ENCODE results near the gene FXYD3.

The FXYD3 gene

GRCh38 chr19:35104361-35104760, 11.3 kb upstream of the FXYD3 start:
- no peak for DNase-seq

DNA sequence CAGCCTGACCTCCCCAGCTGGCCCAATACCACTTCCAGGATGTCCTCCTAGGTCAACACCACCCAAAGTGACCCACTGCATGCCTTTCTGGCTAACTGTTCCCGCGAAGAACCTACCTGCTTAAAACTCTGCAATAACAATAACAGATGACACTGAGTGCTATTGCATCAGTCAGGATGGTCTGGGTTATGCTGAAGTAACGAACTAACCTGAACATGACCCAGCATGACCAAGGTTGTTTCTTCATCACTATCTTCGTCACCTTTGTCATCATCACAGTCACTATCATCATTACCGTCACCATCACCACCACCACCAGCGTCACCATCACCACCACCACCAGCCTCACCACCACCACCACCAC, 10.6 kb upstream of the FXYD3 start:
- DNase-seq, result no peak
- intact Hi-C loops (cut with DNase I), result no loop called here

More at GRCh38 chr19:35104361-35104760, 11.3 kb upstream of the FXYD3 start:
- intact Hi-C loops (cut with DNase I), result no loop called here

DNA sequence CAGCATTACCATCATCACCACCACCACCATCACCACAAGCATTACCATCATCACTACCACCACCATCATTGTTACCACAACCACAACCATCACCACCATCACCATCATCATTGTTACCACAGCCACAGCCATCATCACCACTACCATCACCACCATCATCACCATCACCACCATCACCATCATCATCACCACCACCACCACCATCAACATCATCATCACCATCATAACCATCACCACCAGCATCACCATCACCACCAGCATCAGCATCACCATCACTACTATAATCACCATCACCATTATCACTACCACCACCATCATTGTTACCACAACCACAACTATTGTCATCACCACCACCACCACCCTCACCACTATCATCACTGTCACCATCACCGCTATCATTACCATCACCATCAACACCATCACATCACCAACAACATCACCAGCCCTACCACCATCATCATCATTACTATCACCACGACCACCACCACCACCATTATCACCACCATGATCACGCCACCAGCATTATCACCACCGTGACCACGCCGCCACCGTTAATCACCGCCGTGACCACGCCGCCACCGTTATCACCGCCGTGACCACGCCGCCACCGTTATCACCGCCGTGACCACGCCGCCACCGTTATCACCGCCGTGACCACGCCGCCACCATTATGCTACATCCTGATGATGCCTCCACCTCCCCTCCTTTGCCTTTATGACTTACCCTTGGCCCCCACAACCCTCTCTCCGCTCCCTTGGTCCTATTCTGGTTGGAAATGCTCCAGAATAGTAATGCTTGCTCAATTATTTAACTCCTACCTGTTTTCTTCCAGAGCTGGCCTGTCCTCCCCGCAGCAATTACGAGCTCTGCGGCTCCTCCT, 10.0 kb upstream of the FXYD3 start:
- peak in 1 of 10 donors; percentile 85 for DNase-seq
- intact Hi-C loops (cut with DNase I), result no loop called here

DNA sequence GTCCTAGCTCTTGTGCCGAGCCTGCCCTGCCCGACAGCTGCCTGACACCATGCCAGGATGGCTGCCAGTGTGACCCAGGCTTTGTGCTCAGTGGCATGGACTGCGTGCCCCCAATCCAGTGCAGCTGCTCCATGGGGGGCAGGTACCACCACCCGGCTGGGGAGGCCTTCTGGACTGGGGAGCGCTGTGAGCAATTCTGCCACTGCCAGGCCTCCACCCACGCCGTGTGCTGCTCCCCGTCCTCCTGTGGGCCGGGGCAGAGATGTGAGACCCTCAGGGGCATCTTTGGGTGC, 9.4 kb upstream of the FXYD3 start:
- intact Hi-C loops (cut with DNase I), result no loop called here
- DNase-seq, result peak; percentile 71 to 98 (median 84)

DNA sequence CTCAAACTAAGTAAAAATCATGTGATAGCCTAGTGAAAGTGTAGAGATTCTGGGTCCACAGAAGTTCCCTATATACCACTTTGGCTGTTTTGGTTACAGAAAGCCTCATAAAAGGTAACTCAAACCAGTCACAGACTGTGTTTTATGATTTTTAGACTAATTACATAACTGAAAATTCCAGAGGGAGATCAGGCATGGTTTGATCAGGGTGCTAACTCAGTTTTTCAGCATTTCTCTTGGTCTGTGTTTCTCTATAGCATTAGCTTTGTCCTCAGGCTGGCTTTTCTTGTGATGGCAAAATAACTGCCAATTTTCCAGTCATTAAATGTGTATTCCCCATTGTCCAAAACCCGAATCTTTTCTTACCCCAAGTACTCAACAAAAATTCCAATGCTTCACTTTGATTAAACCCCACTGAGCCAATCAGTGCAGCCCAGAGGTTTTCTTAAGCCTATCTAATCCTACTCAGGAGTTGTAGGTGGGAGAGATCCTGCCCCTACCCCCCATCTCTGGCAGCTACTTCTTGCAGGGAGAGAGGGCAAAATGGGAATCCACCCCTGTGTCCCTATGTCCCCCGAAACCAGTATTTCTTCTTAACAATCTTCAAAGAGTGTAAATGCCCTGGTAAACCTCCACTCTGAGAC, 8.6 kb upstream of the FXYD3 start:
- no peak for DNase-seq
- intact Hi-C loops (cut with DNase I), result no loop called here

GRCh38 chr19:35107545-35107944, 8.1 kb upstream of the FXYD3 start:
- peak; percentile 63 to 97 (median 86) for DNase-seq
- intact Hi-C loops (cut with DNase I), result no loop called here

- no peak for DNase-seq
- intact Hi-C loops (cut with DNase I), result no loop called here
These were observed 6.9 kb upstream of the FXYD3 start for GRCh38 chr19:35108730-35109129.

- intact Hi-C loops (cut with DNase I), result no loop called here
- DNase-seq, result peak in 5 of 10 donors; percentile 47 to 93 (median 63)
These were observed 6.1 kb upstream of the FXYD3 start for GRCh38 chr19:35109395-35110112.

GRCh38 chr19:35110974-35111373, 4.6 kb upstream of the FXYD3 start:
- DNase-seq, result no peak
- intact Hi-C loops (cut with DNase I), result no loop called here

DNA sequence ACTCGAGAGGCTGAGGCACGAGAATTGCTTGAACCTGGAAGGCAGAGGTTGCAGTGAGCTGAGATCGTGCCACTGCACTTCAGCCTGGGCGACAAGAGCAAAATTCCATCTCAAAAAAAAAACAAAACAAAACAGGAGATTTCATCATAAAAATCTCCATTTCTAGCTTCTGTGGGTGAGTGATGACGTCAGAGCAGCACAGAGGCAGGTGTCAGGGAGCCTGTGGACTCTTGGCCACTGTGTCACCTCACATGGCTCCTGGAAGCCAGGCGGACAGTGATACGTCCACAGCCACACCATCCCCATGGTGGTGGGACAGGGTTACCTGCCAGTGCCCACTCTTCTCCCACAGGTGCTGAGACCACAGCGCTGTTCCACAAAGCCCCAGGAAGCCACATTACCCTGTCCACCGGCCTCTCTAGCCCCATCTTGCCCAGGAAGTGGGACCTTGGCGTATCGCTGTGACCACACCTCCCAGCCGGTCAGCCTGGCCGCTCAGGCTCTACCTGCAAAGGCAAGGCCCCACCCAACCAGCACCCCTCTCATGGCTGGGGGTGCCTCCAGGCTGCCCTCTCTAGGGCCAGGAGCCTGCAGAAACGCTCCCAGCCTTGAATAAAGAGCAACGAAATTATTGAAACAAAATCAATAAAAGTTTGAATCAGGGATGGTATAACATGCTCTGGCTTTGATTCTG, 2.5 kb upstream of the FXYD3 start:
- intact Hi-C loops (cut with DNase I), result loop anchor here (1.0 kb wide), 1 partner anchor 22 kb away; the partner anchor contains the start of gene LGI4

DNA sequence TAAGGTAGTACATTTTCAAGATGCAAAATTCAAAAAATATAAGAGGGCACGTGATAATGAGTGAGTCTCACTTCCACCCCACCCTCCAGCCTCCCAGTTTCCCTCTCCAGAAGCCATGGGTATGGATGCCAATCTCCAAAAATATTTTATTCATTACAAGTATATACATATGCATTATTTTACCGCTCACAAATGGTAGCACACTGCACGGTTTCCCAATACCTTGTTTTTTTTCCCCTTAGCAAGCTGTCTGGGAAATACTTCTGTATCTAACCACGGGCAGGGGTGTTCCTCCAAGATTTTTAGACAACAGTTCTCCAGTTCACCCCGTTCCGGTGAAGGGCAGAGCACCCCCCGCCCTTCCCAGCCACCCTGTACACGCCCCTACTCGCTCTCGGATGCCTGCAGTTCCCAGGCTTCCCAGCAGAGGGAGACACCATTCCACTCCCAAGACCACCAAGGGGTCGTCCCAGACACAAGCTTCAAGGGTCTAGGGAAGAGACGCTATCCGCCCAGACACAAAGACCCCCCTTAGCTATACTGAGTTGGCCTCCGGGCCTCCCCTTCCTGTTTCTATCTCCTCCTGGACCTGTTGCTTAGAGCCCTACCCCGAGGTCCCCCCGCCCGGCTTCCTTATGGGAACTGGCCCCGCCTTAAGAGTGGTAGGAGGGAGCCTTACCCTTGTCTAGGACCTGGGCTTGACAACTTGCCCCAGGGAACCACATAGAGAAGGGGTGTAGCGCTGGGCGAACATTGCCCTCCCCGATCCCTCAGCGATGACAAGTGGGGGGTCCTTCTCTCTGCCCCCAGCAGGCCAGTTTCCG, 1.1 kb upstream of the FXYD3 start:
- intact Hi-C loops (cut with DNase I), result no loop called here
- DNase-seq, result peak in 9 of 10 donors; percentile 65 to 96 (median 87)

More for the DNA sequence above, 2.5 kb upstream of the FXYD3 start:
- no peak for DNase-seq

GRCh38 chr19:35116072-35116801, 614 bp downstream of the FXYD3 start:
- no peak for DNase-seq

DNA sequence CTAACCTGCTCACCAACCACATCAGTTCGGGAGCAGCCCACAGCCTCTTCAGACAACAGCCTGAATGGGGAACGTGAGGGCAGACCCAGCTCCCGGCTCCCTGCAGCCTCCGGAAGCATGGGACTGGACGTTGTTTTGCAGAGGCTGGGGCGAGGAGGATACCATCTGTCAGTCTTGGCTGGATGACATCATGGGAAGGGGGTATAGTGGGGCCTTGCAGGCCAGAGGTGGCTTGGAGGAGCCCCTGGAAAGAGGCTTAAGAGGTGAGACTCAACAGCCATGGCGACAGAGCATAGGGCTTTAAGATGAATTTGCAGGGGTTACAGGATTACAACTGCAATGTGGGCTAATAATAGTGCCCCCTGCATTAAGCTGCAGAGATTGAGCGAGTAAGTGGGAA, 1.5 kb downstream of the FXYD3 start:
- intact Hi-C loops (cut with DNase I), result no loop called here
- no peak for DNase-seq

More at GRCh38 chr19:35116072-35116801, 614 bp downstream of the FXYD3 start:
- intact Hi-C loops (cut with DNase I), result no loop called here

DNA sequence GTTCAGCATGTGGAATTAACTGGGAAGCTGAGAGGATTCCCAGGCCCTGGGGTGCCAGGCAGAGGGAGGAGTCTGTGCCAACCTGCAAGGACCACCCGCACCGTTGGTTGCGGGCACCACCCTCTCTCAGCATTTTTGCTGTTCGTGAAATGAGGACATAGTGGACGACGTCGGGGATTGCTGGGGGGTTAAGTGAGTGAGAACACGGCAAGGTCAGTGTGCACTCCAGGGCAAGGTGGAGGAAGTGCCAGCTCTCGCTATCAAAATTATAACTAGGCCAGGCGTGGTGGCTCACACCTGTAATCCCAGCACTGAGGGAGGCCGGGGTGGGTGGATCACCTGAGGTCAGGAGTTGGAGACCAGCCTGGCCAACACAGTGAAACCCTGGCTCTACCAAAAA, 2.2 kb downstream of the FXYD3 start:
- intact Hi-C loops (cut with DNase I), result no loop called here
- DNase-seq, result no peak

DNA sequence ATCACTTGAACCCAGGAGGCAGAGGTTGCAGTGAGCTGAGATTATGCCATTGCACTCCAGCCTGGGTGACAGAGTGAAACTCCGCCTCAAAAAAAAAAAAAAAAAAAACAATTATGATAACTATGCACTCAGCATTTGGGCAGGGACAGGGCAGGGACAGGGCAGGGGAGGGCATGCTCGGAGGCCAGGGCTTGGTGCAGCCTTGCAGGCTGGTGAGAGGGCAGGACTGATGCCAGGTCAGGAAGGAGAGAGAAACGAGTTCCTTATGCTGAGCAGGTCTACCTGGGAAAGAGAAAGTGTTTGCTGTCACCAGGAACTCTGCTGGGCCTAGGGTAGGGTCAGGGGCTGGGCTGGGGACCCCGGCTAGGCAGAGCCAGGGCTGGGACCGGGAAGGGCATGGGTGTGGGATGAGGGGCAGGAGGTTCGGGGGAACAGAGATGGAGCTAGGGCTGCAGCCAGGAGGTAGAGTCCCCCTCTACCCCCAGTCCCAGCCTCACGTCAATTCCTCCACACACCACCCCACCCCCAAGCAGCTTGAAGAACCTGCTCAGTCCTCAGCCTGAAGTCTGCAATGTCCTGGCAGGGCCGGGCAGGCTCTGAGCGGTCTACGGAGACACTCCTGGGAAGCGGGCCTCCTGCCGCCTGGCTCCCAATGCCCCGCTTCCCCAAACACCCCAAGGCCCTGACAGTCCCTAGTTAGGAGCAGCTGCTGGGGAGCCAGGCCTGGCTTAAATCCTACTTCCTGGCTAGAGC, 2.8 kb downstream of the FXYD3 start:
- DNase-seq, result no peak
- intact Hi-C loops (cut with DNase I), result no loop called here

GRCh38 chr19:35119091-35119490, 3.5 kb downstream of the FXYD3 start:
- no peak for DNase-seq
- intact Hi-C loops (cut with DNase I), result no loop called here

DNA sequence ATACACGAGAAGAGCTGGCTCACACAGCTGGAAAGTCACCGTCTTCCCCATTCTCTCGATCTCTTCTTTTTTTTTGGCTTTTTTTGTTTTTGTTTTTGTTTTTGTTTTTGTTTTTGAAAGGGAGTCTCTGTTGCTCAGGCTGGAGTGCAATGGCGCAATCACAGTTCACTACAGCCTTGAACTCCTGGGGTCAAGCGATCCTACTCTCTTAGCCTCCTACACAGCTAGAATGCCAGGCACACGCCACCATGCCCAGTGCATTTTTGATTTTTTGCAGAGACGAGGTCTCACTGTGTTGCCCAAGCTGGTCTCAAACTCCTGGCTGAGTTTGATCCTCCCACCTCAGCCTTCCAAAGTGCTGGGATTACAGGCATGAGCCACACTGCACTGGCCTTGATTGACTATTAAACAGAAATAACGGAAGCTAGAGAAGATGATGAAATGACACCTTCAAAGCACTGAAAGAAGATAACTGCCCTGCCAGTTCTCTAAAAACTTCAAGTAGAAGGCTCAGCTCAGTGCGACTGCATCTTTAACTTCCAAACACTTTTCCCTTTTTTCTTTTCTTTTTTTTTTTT, 4.0 kb downstream of the FXYD3 start:
- intact Hi-C loops (cut with DNase I), result no loop called here
- DNase-seq, result no peak

- intact Hi-C loops (cut with DNase I), result no loop called here
- DNase-seq, result peak in 2 of 10 donors; percentile 46 to 88
These were observed 4.9 kb downstream of the FXYD3 start for GRCh38 chr19:35120492-35120891.
